CD14-positive monocyte (primary cell): ENCODE results near the gene HSD11B2. TPM values are rescaled to one million over a fixed set of nuclear protein-coding genes. Genes with fewer than 3 reads are reported as not detected.

Source experiments
- DNase-seq, 3 donors: peaks; one replicate each; pipeline ENCODE4 v3.0.0-alpha.2; 2011 to 2022
- H2AFZ ChIP-seq: 2 replicates; pipeline ENCODE4 v1.6.0; 2012; ENCODE audit warnings: mild to moderate bottlenecking, low read depth, low read length, inconsistent platforms; ENCODE audit not compliant: insufficient read depth, poor library complexity, severe bottlenecking
- H3K27ac ChIP-seq, 2 donors: 1 replicate in 1 of 2; 2 replicates in 1 of 2; pipeline ENCODE4 v1.5.1; 2012 to 2013; ENCODE audit warnings: low read length in 2 of 2, control low read depth in 1 of 2, inconsistent platforms in 1 of 2, low read depth in 1 of 2, mild to moderate bottlenecking in 1 of 2
- H3K27me3 ChIP-seq, 2 donors: one replicate each; pipeline versions ENCODE4 v1.6.0 to v1.6.1; 2011 to 2013; ENCODE audit warnings: low read length in 2 of 2; ENCODE audit not compliant: control insufficient read depth in 2 of 2, insufficient read depth in 2 of 2
- H3K36me3 ChIP-seq, 2 donors: replicated peaks in 1 of 2; 1 replicate in 1 of 2; 2 replicates in 1 of 2; pipeline versions ENCODE4 v1.5.1 to v1.6.1; 2012 to 2013; ENCODE audit warnings: low read length in 2 of 2, control low read depth in 1 of 2, inconsistent platforms in 1 of 2, mild to moderate bottlenecking in 1 of 2; ENCODE audit not compliant: insufficient read depth in 2 of 2, control insufficient read depth in 1 of 2
- H3K4me1 ChIP-seq, 2 donors: 1 replicate in 1 of 2; 2 replicates in 1 of 2; pipeline versions ENCODE4 v1.5.1 to v1.6.1; 2012 to 2013; ENCODE audit warnings: low read length in 2 of 2, control low read depth in 1 of 2, inconsistent platforms in 1 of 2, mild to moderate bottlenecking in 1 of 2, moderate library complexity in 1 of 2; ENCODE audit not compliant: insufficient read depth in 2 of 2, control insufficient read depth in 1 of 2
- H3K4me2 ChIP-seq: replicated peaks from 2 replicates; pipeline ENCODE3; 2012; ENCODE audit warnings: low read length, moderate library complexity, mild to moderate bottlenecking; ENCODE audit not compliant: poor library complexity, severe bottlenecking; ENCODE audit errors: extremely low read depth
- H3K4me3 ChIP-seq, 3 experiments: fragments of 200-600 bp in 1 of 3; sonication (generic) in 1 of 3; replicated peaks in 1 of 3; 1 replicate in 2 of 3; 2 replicates in 1 of 3; pipeline ENCODE4 v1.5.1; 2011 to 2013; ENCODE audit warnings: low read length in 3 of 3, mild to moderate bottlenecking in 3 of 3, control low read depth in 2 of 3, low read depth in 2 of 3, inconsistent platforms in 1 of 3, moderate library complexity in 1 of 3
- H3K79me2 ChIP-seq: 2 replicates; pipeline ENCODE4 v1.6.0; 2012; ENCODE audit warnings: mild to moderate bottlenecking, control low read depth, inconsistent platforms, low read length, moderate library complexity; ENCODE audit not compliant: insufficient read depth
- H3K9ac ChIP-seq: 2 replicates; pipeline ENCODE4 v1.6.0; 2017; ENCODE audit warnings: low read length, mild to moderate bottlenecking; ENCODE audit not compliant: insufficient read depth, poor library complexity, severe bottlenecking
- H3K9me3 ChIP-seq, 2 donors: replicated peaks in 1 of 2; 1 replicate in 1 of 2; 2 replicates in 1 of 2; pipeline versions ENCODE4 v1.5.1 to v1.6.1; 2012 to 2013; ENCODE audit warnings: low read length in 2 of 2, control low read depth in 1 of 2; ENCODE audit not compliant: control insufficient read depth in 1 of 2, insufficient read depth in 1 of 2
- H4K20me1 ChIP-seq: 2 replicates; pipeline ENCODE4 v1.6.0; 2012; ENCODE audit warnings: mild to moderate bottlenecking, low read length, control low read depth, moderate library complexity; ENCODE audit not compliant: insufficient read depth
- H3K27ac Mint-ChIP-seq, 7 donors: one replicate each; pipeline ENCODE4 v1.8.0; 2020; ENCODE audit warnings: mild to moderate bottlenecking in 7 of 7, mixed read lengths in 7 of 7, moderate library complexity in 6 of 7, inconsistent platforms in 2 of 7
- H3K27me3 Mint-ChIP-seq, 3 donors: one replicate each; pipeline ENCODE4 v1.8.0; 2021 to 2022; ENCODE audit warnings: low read depth in 3 of 3, mild to moderate bottlenecking in 3 of 3, mixed read lengths in 3 of 3, moderate library complexity in 3 of 3, inconsistent platforms in 1 of 3
- H3K36me3 Mint-ChIP-seq, 2 donors: one replicate each; pipeline ENCODE4 v1.8.0; 2020; ENCODE audit warnings: mixed read lengths in 2 of 2, inconsistent platforms in 1 of 2, mild to moderate bottlenecking in 1 of 2
- H3K4me1 Mint-ChIP-seq: one replicate; pipeline ENCODE4 v1.8.0; 2020; ENCODE audit warnings: mild to moderate bottlenecking, mixed read lengths
- H3K4me3 Mint-ChIP-seq, 2 donors: one replicate each; pipeline ENCODE4 v1.8.0; 2020; ENCODE audit warnings: mild to moderate bottlenecking in 2 of 2, mixed read lengths in 2 of 2, moderate library complexity in 1 of 2
- H3K9me3 Mint-ChIP-seq, 7 donors: one replicate each; pipeline ENCODE4 v1.8.0; 2020 to 2022; ENCODE audit warnings: mixed read lengths in 7 of 7, mild to moderate bottlenecking in 6 of 7, moderate library complexity in 6 of 7, inconsistent platforms in 2 of 7
- CTCF ChIP-seq: fragments of 200-600 bp; IDR thresholded peaks from one replicate; pipeline ENCODE4 v1.8.0; 2022; ENCODE audit warnings: antibody characterized with exemption, mild to moderate bottlenecking
- WGBS: methylation state at CpG from one replicate; pipeline ENCODE4 v1.1.5; 2013; ENCODE audit warnings: missing lambda C conversion rate; ENCODE audit not compliant: insufficient coverage; 5-methylcytosine and 5-hydroxymethylcytosine counted together
- intact Hi-C, 2 donors: fragments of 100-400 bp; cut with micrococcal nuclease; formaldehyde crosslinking; loops; one replicate each; pipeline versions ENCODE4 v1.15.0 to v1.15.1; 2023
- polyA plus RNA-seq, 3 donors: library from polyadenylated mRNA; depleted of rRNA in 1 of 3; unstranded in 2 of 3; stranded (reverse) in 1 of 3; fragments of 300-500 nt in 2 of 3; fragments of >200 nt in 1 of 3; fragmentation: Illumina TruSeq in 2 of 3; gene quantifications; 1 replicate in 2 of 3; 2 replicates in 1 of 3; pipeline ENCODE4 v1.2.3, GENCODE V29; 2012 to 2021

Gene HSD11B2
- polyA plus RNA-seq, 3 donors, result not detected

- Mint-ChIP-seq H3K4me1 (peaks cover 32% of the 10 kb centered on the region), H3K4me3 (no peak overlapping the region), H3K27me3 (no peaks in the 10 kb centered on the region), H3K27ac (no peak overlapping the region), H3K36me3 (peaks cover 51 to 84% of the 10 kb centered on the region in 2 donors), H3K9me3 (peaks cover 0 to 2% (median 0%) of the 10 kb centered on the region in 7 donors)
- peaks cover 100% of the 10 kb centered on the region for H4K20me1 ChIP-seq
- no peak for DNase-seq
- H2AFZ ChIP-seq, result no peak overlapping the region
- peaks cover 10 to 22% of the 10 kb centered on the region in 2 donors for H3K4me1 ChIP-seq
- no peak for TF ChIP-seq CTCF
- H3K27ac ChIP-seq, result peak overlapping the region in 1 of 2 donors; percentile 18
- intact Hi-C loops, result no loop called here
- no peaks in the 10 kb centered on the region for H3K9me3 ChIP-seq
- H3K9ac ChIP-seq, result no peak overlapping the region
- H3K4me3 ChIP-seq, result no peak overlapping the region
- H3K27me3 ChIP-seq, result no peaks in the 10 kb centered on the region
- H3K79me2 ChIP-seq, result peaks cover 100% of the 10 kb centered on the region
- no peak overlapping the region for H3K4me2 ChIP-seq
- H3K36me3 ChIP-seq, result peaks cover 73 to 93% of the 10 kb centered on the region in 2 donors
- WGBS, result 100% methylated on average over 6 of the region's 7 CpGs
These were observed 26.7 kb downstream of the HSD11B2 start for GRCh38 chr16:67457611-67458010.

GRCh38 chr16:67458121-67458641 is 27.3 kb downstream of the HSD11B2 start:
- DNase-seq, result no peak
- Histone ChIP-seq H3K79me2 (peaks cover 100% of the 10 kb centered on the region), H4K20me1 (peaks cover 100% of the 10 kb centered on the region), H3K9me3 (no peaks in the 10 kb centered on the region), H3K4me3 (no peak overlapping the region), H3K27ac (peak overlapping the region in 1 of 2 donors; percentile 2), H2AFZ (no peak overlapping the region), H3K9ac (no peak overlapping the region), H3K4me1 (peaks cover 10 to 22% of the 10 kb centered on the region in 2 donors), H3K27me3 (no peaks in the 10 kb centered on the region), H3K4me2 (no peak overlapping the region), H3K36me3 (peaks cover 70 to 93% of the 10 kb centered on the region in 2 donors)
- intact Hi-C loops, result no loop called here
- peaks cover 47 to 84% of the 10 kb centered on the region in 2 donors for H3K36me3 Mint-ChIP-seq
- no peak overlapping the region for H3K4me3 Mint-ChIP-seq
- TF ChIP-seq CTCF, result no peak
- no peaks in the 10 kb centered on the region for H3K27me3 Mint-ChIP-seq
- 93% methylated on average over 5 of the region's 6 CpGs for WGBS
- H3K27ac Mint-ChIP-seq, result peak overlapping the region in 2 of 7 donors; percentile 48 to 54
- H3K9me3 Mint-ChIP-seq, result peaks cover 0 to 2% (median 0%) of the 10 kb centered on the region in 7 donors
- peaks cover 35% of the 10 kb centered on the region for H3K4me1 Mint-ChIP-seq
